Endodermal cell (in vitro differentiated cells): Measurements from ENCODE around the gene DUSP2. TPM values are rescaled to one million over a fixed set of nuclear protein-coding genes. Genes with fewer than 3 reads are reported as not detected.

Source experiments
- DNase-seq: peaks from one replicate; pipeline ENCODE4 v3.0.0-alpha.2; 2017
- H3K27ac ChIP-seq: 2 replicates; pipeline ENCODE4 v1.5.1; 2013; ENCODE audit warnings: mild to moderate bottlenecking, low read depth, low read length, moderate library complexity
- H3K27me3 ChIP-seq: 2 replicates; pipeline ENCODE4 v1.6.1; 2013; ENCODE audit warnings: mild to moderate bottlenecking, low read length, moderate library complexity; ENCODE audit not compliant: insufficient read depth, control insufficient read depth, poor library complexity, severe bottlenecking
- H3K36me3 ChIP-seq: 2 replicates; pipeline ENCODE4 v1.7.0; 2013; ENCODE audit warnings: mild to moderate bottlenecking, low read length, moderate library complexity; ENCODE audit not compliant: control insufficient read depth, insufficient read depth
- H3K4me1 ChIP-seq: one replicate; pipeline ENCODE4 v1.7.0; 2013; ENCODE audit warnings: low read length; ENCODE audit not compliant: control insufficient read depth, insufficient read depth
- H3K4me3 ChIP-seq: 2 replicates; pipeline ENCODE4 v1.5.1; 2013; ENCODE audit warnings: mild to moderate bottlenecking, low read length, moderate library complexity
- H3K9ac ChIP-seq: 2 replicates; pipeline ENCODE4 v1.6.1; 2013; ENCODE audit warnings: mild to moderate bottlenecking, low read length, moderate library complexity; ENCODE audit not compliant: poor library complexity, severe bottlenecking; ENCODE audit errors: extremely low read depth
- H3K9me3 ChIP-seq: 2 replicates; pipeline ENCODE4 v1.6.1; 2013; ENCODE audit warnings: mild to moderate bottlenecking, low read length, moderate library complexity; ENCODE audit not compliant: control insufficient read depth
- H3K27ac Mint-ChIP-seq: 2 replicates; pipeline ENCODE4 v1.8.0; 2020; ENCODE audit warnings: mixed read lengths
- H3K27me3 Mint-ChIP-seq: 2 replicates; pipeline ENCODE4 v1.8.0; 2021; ENCODE audit warnings: mild to moderate bottlenecking, mixed read lengths; ENCODE audit not compliant: insufficient read depth
- H3K36me3 Mint-ChIP-seq: 2 replicates; pipeline ENCODE4 v1.8.0; 2020; ENCODE audit warnings: low read depth, mixed read lengths
- H3K4me1 Mint-ChIP-seq: 2 replicates; pipeline ENCODE4 v1.8.0; 2020; ENCODE audit warnings: mixed read lengths
- H3K4me3 Mint-ChIP-seq: 2 replicates; pipeline ENCODE4 v1.8.0; 2020; ENCODE audit warnings: mild to moderate bottlenecking, moderate library complexity, mixed read lengths
- H3K9me3 Mint-ChIP-seq: 2 replicates; pipeline ENCODE4 v1.8.0; 2020; ENCODE audit warnings: mild to moderate bottlenecking, mixed read lengths
- CTCF ChIP-seq: fragments of 200-600 bp; sonication (generic); conservative IDR thresholded peaks from 2 replicates; pipeline ENCODE4 v1.5.0; 2021; ENCODE audit warnings: antibody characterized with exemption, mild to moderate bottlenecking
- WGBS, 2 experiments: methylation state at CpG; one replicate each; pipeline versions ENCODE4 v1.1.5 to v1.1.7; 2013; ENCODE audit warnings: missing lambda C conversion rate in 2 of 2, mixed read lengths in 1 of 2; ENCODE audit not compliant: insufficient coverage in 1 of 2, insufficient read length in 1 of 2; 5-methylcytosine and 5-hydroxymethylcytosine counted together
- total RNA-seq, 2 donors: library from RNA; stranded (reverse); fragmentation: NEBNext Ultra II Directional in 1 of 2; extraction: Animal tissue kit (Norgen Biotek cat#: 25700) in 1 of 2; gene quantifications; 2 replicates in 1 of 2; 3 replicates in 1 of 2; pipeline ENCODE4 v1.2.1, GENCODE V29; 2021

Gene DUSP2
- total RNA-seq, 2 donors from 2014 or later: 1.6 to 2.2 TPM

DNA sequence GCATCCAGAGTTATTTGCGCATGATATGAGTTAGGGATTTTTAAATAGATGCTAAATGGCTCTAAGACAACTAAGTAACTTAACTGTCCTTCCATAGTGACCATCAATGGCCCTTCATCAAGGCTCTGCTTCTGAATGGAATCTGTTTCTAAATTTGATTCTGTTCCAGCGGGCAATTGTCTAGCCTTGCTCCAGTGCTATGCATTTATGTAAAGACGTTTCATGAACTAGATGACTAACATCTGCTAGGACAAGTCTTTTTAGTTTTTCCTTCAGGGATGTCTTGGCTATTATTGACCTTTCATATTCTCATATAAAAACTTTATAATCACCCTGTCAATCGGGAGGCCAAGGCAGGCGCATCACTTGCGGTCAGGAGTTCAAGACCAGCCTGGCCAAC is 16.8 kb downstream of the DUSP2 start:
- H3K36me3 ChIP-seq: no peaks in the 10 kb centered on the region
- DNase-seq: no peak
- H3K27me3 Mint-ChIP-seq: peaks cover 35% of the 10 kb centered on the region
- H3K36me3 Mint-ChIP-seq: no peaks in the 10 kb centered on the region
- H3K9ac ChIP-seq: no peak overlapping the region
- no peak for TF ChIP-seq CTCF
- H3K4me1 Mint-ChIP-seq: no peaks in the 10 kb centered on the region
- 92 to 94% methylated on average over 3 to 6 of the region's 6 CpGs for WGBS, 2 experiments
- no peaks in the 10 kb centered on the region for H3K9me3 Mint-ChIP-seq
- no peak overlapping the region for H3K27ac Mint-ChIP-seq
- no peak overlapping the region for H3K4me3 ChIP-seq
- no peak overlapping the region for H3K27ac ChIP-seq
- no peaks in the 10 kb centered on the region for H3K9me3 ChIP-seq
- no peak overlapping the region for H3K4me3 Mint-ChIP-seq
- peaks cover 21% of the 10 kb centered on the region for H3K27me3 ChIP-seq
- no peaks in the 10 kb centered on the region for H3K4me1 ChIP-seq

DNA sequence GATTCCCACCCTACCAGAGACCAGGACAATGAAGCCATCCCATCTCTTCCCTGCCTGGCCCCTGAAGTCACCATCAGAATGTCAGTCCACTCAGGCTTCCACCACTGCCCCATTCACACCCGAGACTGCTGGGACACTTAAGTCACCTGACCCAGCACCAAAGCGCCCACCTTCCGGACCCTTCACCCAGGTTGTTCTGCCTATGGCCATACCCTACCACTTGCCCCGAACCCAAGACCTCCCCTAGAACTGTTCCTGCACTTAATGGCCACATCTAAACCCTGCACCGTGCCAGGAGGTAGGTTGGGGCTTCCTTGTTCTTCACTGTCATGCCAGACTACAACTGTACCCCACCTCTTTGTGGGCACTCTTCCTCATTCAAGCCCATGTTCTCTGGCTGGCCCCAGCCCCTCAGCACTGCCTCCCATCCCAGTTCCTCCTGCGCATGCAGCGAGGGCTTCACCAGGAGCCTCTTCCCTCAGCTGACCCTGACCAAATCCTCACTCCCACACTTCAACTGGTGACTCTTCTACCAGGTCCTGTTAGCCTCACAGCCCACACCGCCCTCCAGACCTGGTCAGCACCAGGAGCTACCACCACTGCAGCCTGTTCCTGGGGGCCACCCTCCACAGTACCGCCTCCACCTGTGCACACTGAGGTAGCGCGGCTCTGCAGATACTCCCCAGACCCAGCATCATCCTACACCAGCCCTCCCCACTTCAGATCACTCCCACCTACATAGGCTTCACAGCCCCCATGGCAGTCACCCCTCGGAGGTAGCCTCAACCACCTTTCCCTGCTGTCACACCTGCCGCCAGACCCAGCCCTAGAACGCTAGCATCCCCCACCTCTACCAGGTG is 20.6 kb downstream of the DUSP2 start:
- Mint-ChIP-seq H3K27me3 (peaks cover 51% of the 10 kb centered on the region), H3K4me1 (no peaks in the 10 kb centered on the region), H3K9me3 (no peaks in the 10 kb centered on the region), H3K36me3 (no peaks in the 10 kb centered on the region), H3K27ac (no peak overlapping the region), H3K4me3 (no peak overlapping the region)
- peaks cover 32% of the 10 kb centered on the region for H3K27me3 ChIP-seq
- no peaks in the 10 kb centered on the region for H3K36me3 ChIP-seq
- no peak for TF ChIP-seq CTCF
- no peak overlapping the region for H3K9ac ChIP-seq
- no peak overlapping the region for H3K4me3 ChIP-seq
- no peak for DNase-seq
- no peaks in the 10 kb centered on the region for H3K9me3 ChIP-seq
- no peak overlapping the region for H3K27ac ChIP-seq
- WGBS, 2 experiments: 92 to 96% methylated on average over 5 to 14 of the region's 14 CpGs
- H3K4me1 ChIP-seq: no peaks in the 10 kb centered on the region

DNA sequence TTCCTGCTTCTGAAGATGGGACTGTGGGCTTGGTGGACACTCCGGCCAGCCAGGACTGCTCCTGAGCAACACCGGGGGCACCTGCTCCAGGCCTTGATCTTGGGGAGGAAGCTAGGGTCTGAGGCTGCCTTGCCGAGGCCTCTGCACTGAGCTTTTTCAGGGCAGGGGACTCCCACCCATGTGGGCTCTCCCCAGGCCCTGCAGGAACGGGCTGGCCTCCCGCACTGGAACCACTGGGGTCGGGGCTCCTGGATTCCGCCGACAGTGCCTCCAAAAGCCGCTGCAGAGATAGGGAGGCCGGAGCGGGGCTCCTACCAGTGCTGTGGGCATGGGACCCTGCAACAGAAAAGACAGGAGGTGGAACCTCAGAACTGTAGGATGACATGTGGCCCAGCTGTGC is 21.3 kb downstream of the DUSP2 start:
- Mint-ChIP-seq H3K9me3 (no peaks in the 10 kb centered on the region), H3K27ac (no peak overlapping the region), H3K4me1 (no peaks in the 10 kb centered on the region), H3K36me3 (no peaks in the 10 kb centered on the region), H3K4me3 (no peak overlapping the region), H3K27me3 (peaks cover 54% of the 10 kb centered on the region)
- Histone ChIP-seq H3K27me3 (peaks cover 39% of the 10 kb centered on the region), H3K36me3 (no peaks in the 10 kb centered on the region), H3K9ac (no peak overlapping the region), H3K27ac (no peak overlapping the region), H3K4me3 (no peak overlapping the region), H3K4me1 (no peaks in the 10 kb centered on the region), H3K9me3 (no peaks in the 10 kb centered on the region)
- TF ChIP-seq CTCF: no peak
- 89 to 98% methylated on average over 6 to 11 of the region's 11 CpGs for WGBS, 2 experiments
- no peak for DNase-seq
